CD4-positive, alpha-beta T cell (primary cell): ENCODE data around the gene C18orf32. TPM values are rescaled to one million over a fixed set of nuclear protein-coding genes. Genes with fewer than 3 reads are reported as not detected.

ENCODE experiments used
- ATAC-seq: fragments of 200-7000 bp; cut with Tn5 transposase; one replicate; pipeline ENCODE4 v1.10.0; 2022; ENCODE audit warnings: mild to moderate bottlenecking; ENCODE audit not compliant: poor library complexity
- CTCF ChIA-PET: fragments of 350-600 bp; sonication (Branson Sonifier 250); formaldehyde crosslinking; loops from one replicate; lab custom pipeline; 2021; ENCODE audit warnings: antibody characterized with exemption, inconsistent platforms; lab: Charles Lee
- POLR2A ChIA-PET: fragments of 350-600 bp; sonication (Branson Sonifier 250); formaldehyde crosslinking; loops from one replicate; lab custom pipeline; 2021; ENCODE audit warnings: antibody characterized with exemption, inconsistent platforms; lab: Charles Lee
- DNase-seq, 14 experiments: peaks; one replicate each; pipeline ENCODE4 v3.0.0-alpha.2; 2013 to 2020; ENCODE audit warnings: mixed read lengths in 2 of 14
- H3K27ac ChIP-seq, 2 donors: one replicate each; pipeline versions ENCODE4 v1.5.1 to v1.7.0; 2013; ENCODE audit warnings: low read length in 2 of 2, low read depth in 1 of 2, mild to moderate bottlenecking in 1 of 2
- H3K27me3 ChIP-seq, 2 experiments: 1 replicate in 1 of 2; 2 replicates in 1 of 2; pipeline versions ENCODE4 v1.6.1 to v1.7.0; 2013; ENCODE audit warnings: low read length in 2 of 2, control low read depth in 1 of 2, mild to moderate bottlenecking in 1 of 2, moderate library complexity in 1 of 2; ENCODE audit not compliant: insufficient read depth in 2 of 2, control insufficient read depth in 1 of 2
- H3K36me3 ChIP-seq: one replicate; pipeline ENCODE4 v1.6.1; 2013; ENCODE audit warnings: low read length, control low read depth; ENCODE audit not compliant: insufficient read depth
- H3K4me1 ChIP-seq: one replicate; pipeline ENCODE4 v1.6.1; 2013; ENCODE audit warnings: low read length, control low read depth; ENCODE audit not compliant: insufficient read depth
- H3K4me3 ChIP-seq: one replicate; pipeline ENCODE4 v1.5.1; 2013; ENCODE audit warnings: mild to moderate bottlenecking, low read length, moderate library complexity
- H3K9me3 ChIP-seq, 2 experiments: 1 replicate in 1 of 2; 2 replicates in 1 of 2; pipeline versions ENCODE4 v1.6.1 to v1.7.0; 2013; ENCODE audit warnings: low read length in 2 of 2, mild to moderate bottlenecking in 2 of 2, control low read depth in 1 of 2, moderate library complexity in 1 of 2; ENCODE audit not compliant: control insufficient read depth in 1 of 2, insufficient read depth in 1 of 2
- H3K27ac Mint-ChIP-seq: one replicate; pipeline ENCODE4 v1.8.0; 2020; ENCODE audit warnings: mixed read lengths
- H3K27me3 Mint-ChIP-seq: one replicate; pipeline ENCODE4 v1.8.0; 2021; ENCODE audit warnings: mixed read lengths
- H3K36me3 Mint-ChIP-seq: one replicate; pipeline ENCODE4 v1.8.0; 2021; ENCODE audit warnings: low read depth, mixed read lengths
- H3K4me1 Mint-ChIP-seq: one replicate; pipeline ENCODE4 v1.8.0; 2021; ENCODE audit warnings: low read depth, mixed read lengths
- H3K4me3 Mint-ChIP-seq: one replicate; pipeline ENCODE4 v1.8.0; 2020; ENCODE audit warnings: mild to moderate bottlenecking, mixed read lengths
- H3K9me3 Mint-ChIP-seq: one replicate; pipeline ENCODE4 v1.8.0; 2020; ENCODE audit warnings: mixed read lengths
- intact Hi-C, 2 experiments: fragments of 100-400 bp; cut with DNase I in 1 of 2; cut with micrococcal nuclease in 1 of 2; formaldehyde crosslinking; loops; one replicate each; pipeline versions ENCODE4 v1.15.1 to v1.9.0; 2023 to 2025; cut with DNase I, micrococcal nuclease
- total RNA-seq, 174 experiments: library from RNA in 2 of 174; stranded (reverse) in 2 of 174; gene quantifications; one replicate each; pipeline ENCODE4 v1.2.3 and lab custom pipeline; 2021 to 2026
- TF ChIP-seq, protein P1 (sequence below): fragments of 200-600 bp; IDR thresholded peaks from one replicate; pipeline ENCODE4 v1.8.0; 2022; ENCODE audit warnings: antibody characterized with exemption, mild to moderate bottlenecking

C18orf32 gene
- total RNA-seq, 2 experiments from 2014 or later: 38.2 to 40.1 TPM

DNA sequence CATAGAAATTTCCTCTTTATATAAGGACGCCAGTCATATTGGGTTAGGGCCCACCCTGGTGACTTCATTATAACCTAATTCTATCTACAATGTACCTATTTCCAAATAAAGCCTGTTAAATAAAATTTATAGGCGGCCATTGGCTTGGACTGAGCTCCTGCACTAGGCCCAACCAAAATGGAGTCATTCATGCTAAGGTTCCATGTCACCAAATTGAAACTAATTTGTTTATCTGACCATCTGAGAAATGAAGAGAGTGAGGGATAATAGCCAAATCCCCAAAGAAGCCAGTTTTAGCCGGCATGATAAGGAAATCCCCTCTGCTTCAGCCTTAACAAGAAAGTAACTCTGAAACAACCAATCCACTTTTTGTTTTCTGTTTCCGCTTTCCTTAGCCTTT lies 19.4 kb downstream of the C18orf32 start:
- TF ChIP-seq, protein P1, sequence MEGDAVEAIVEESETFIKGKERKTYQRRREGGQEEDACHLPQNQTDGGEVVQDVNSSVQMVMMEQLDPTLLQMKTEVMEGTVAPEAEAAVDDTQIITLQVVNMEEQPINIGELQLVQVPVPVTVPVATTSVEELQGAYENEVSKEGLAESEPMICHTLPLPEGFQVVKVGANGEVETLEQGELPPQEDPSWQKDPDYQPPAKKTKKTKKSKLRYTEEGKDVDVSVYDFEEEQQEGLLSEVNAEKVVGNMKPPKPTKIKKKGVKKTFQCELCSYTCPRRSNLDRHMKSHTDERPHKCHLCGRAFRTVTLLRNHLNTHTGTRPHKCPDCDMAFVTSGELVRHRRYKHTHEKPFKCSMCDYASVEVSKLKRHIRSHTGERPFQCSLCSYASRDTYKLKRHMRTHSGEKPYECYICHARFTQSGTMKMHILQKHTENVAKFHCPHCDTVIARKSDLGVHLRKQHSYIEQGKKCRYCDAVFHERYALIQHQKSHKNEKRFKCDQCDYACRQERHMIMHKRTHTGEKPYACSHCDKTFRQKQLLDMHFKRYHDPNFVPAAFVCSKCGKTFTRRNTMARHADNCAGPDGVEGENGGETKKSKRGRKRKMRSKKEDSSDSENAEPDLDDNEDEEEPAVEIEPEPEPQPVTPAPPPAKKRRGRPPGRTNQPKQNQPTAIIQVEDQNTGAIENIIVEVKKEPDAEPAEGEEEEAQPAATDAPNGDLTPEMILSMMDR: no peak
- H3K27ac Mint-ChIP-seq: no peak overlapping the region

DNA sequence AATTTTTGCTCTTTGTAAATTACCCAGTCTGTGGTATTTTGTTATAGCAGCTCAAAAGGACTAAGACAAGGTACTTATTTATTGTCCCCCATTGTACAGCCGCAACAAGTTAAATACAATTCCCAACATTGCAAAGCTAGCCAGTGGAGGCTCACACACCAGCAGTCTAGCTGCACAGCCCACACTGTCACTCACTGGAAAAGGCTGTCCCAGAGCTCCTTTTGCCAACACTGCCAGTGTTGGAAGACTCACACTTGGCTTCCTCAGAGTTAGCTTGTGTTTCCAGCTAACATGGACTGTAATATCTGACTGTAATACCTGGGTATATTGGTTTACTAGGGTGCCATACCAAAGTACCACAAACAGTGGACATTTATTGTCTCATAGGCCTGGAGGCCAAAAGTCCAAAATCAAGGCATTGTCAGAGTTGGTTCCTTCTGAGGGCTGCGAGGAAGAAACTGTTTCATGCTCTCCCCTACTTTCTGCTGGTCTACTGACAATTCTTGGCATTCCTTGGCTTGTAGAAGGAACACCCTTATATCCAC lies 19.9 kb downstream of the C18orf32 start:
- Mint-ChIP-seq H3K4me3 (no peak overlapping the region), H3K9me3 (no peaks in the 10 kb centered on the region), H3K4me1 (no peaks in the 10 kb centered on the region), H3K27me3 (peaks cover 8% of the 10 kb centered on the region), H3K27ac (no peak overlapping the region), H3K36me3 (no peaks in the 10 kb centered on the region)
- Histone ChIP-seq H3K9me3 (no peaks in the 10 kb centered on the region), H3K4me3 (no peak overlapping the region), H3K27ac (no peak overlapping the region), H3K36me3 (no peaks in the 10 kb centered on the region), H3K27me3 (no peaks in the 10 kb centered on the region), H3K4me1 (no peaks in the 10 kb centered on the region)
- CTCF ChIA-PET: no interaction called here
- no peak for DNase-seq
- TF ChIP-seq, protein P1: no peak
- intact Hi-C loops: no loop called here
- ATAC-seq: no peak
- POLR2A ChIA-PET: interaction anchor here (0.5 to 1.1 kb wide), 2 partner anchors 19 to 510 kb away, joined by 3 to 4 read pairs; no protein-coding TSS in a partner anchor

More for the DNA sequence above, 19.4 kb downstream of the C18orf32 start:
- H3K9me3 ChIP-seq: no peaks in the 10 kb centered on the region
- Mint-ChIP-seq H3K4me1 (no peaks in the 10 kb centered on the region), H3K9me3 (no peaks in the 10 kb centered on the region), H3K4me3 (no peak overlapping the region), H3K27me3 (peaks cover 8% of the 10 kb centered on the region), H3K36me3 (no peaks in the 10 kb centered on the region)
- no peaks in the 10 kb centered on the region for H3K36me3 ChIP-seq
- no peak overlapping the region for H3K27ac ChIP-seq
- H3K27me3 ChIP-seq: no peaks in the 10 kb centered on the region
- intact Hi-C loops: no loop called here
- CTCF ChIA-PET: no interaction called here
- H3K4me3 ChIP-seq: no peak overlapping the region
- ATAC-seq (no peak), DNase-seq (no peak)
- H3K4me1 ChIP-seq: no peaks in the 10 kb centered on the region
- POLR2A ChIA-PET: interaction anchor here (0.5 to 1.1 kb wide), 2 partner anchors 19 to 510 kb away, joined by 3 to 4 read pairs; no protein-coding TSS in a partner anchor

DNA sequence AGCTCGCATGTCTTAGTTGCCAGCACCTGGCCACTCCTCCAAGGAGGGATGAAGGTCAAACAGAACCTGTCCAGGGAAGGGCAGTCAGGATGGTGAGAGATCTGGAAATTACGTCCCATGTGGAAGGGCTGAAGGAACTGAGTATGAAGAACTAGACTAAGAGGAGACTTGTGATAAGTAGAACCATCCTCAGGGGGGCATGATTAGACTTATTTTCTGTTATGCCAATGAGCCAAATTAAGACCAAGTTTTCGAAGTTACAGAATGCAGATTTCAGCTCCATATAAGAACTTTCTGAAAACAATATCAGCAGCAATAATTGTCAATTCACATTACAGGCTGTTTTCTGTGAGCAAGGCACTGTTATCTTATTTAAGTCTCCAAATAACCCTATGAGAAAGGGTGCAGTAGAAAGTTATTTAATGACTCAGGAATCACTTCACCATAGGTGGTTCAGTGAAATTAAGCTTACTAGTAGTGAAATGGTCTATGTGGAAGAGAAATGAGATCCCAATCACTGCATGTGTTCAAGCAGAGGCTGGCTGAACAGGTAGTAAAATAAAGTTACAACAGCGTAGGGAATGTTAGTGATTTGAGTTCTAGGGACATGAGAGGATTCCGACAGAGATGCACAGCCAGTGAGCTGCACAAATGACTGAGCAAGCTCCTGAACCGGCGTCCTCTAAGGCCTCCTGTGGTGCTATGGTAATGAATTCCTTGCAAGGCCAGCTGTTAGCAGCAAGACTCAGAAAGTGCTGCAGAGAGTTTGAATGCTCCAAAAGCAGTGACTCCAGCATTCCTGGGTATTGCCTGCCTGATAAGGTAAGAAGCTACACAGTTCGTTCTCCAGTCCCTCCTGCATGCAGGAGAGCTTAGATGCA lies 22.1 kb downstream of the C18orf32 start:
- ATAC-seq (no peak), DNase-seq (no peak)
- no peaks in the 10 kb centered on the region for H3K36me3 ChIP-seq
- H3K27me3 ChIP-seq: no peaks in the 10 kb centered on the region
- Mint-ChIP-seq H3K9me3 (no peaks in the 10 kb centered on the region), H3K36me3 (no peaks in the 10 kb centered on the region), H3K27ac (no peak overlapping the region), H3K4me3 (no peak overlapping the region), H3K4me1 (peaks cover 13% of the 10 kb centered on the region), H3K27me3 (peaks cover 8% of the 10 kb centered on the region)
- CTCF ChIA-PET: interaction anchor here (1.3 to 1.4 kb wide), 2 partner anchors 9 to 45 kb away, joined by 3 read pairs; no protein-coding TSS in a partner anchor
- peaks cover 7% of the 10 kb centered on the region for H3K4me1 ChIP-seq
- no peak overlapping the region for H3K4me3 ChIP-seq
- intact Hi-C loops: no loop called here
- POLR2A ChIA-PET: no interaction called here
- TF ChIP-seq, protein P1: no peak
- no peaks in the 10 kb centered on the region for H3K9me3 ChIP-seq
- no peak overlapping the region for H3K27ac ChIP-seq
